Peyer's patch (tissue), 4 donors: ENCODE measurements around the gene COL3A1.

Experiments
- POLR2A ChIP-seq, 2 donors: fragments of 450-650 bp; IDR thresholded peaks; one replicate each; pipeline ENCODE4 v1.5.1; 2017; ENCODE audit warnings: antibody characterized with exemption in 2 of 2, mild to moderate bottlenecking in 2 of 2, moderate library complexity in 2 of 2
- TF ChIP-seq, protein P1 (sequence below), 6 experiments: fragments of 450-650 bp in 4 of 6; fragments of 200-600 bp in 2 of 6; sonication (generic) in 1 of 6; IDR thresholded peaks; one replicate each; pipeline ENCODE4 v1.5.1; 2017 to 2019; ENCODE audit warnings: antibody characterized with exemption in 6 of 6, mild to moderate bottlenecking in 3 of 6, moderate library complexity in 1 of 6

DNA sequence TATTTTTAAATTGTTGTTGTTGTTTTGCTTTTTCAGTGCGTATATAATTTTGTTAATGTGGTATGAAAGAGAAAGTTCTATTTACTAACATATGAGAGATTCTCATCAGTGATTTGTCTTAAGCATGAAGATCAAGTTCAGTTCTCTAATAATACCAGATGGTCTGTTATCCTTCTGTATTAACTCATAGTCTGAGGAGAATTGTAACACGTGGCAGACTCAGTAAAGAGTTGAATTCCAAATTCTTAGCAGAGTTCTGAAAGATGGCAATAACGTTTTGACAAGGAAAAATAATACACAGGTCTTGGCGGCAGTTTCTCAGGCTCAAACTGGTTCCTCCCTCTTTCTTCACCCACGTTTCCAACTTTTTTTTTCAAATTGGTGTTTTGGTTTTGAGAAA, 17.2 kb upstream of the COL3A1 start:
- TF ChIP-seq, protein P1, sequence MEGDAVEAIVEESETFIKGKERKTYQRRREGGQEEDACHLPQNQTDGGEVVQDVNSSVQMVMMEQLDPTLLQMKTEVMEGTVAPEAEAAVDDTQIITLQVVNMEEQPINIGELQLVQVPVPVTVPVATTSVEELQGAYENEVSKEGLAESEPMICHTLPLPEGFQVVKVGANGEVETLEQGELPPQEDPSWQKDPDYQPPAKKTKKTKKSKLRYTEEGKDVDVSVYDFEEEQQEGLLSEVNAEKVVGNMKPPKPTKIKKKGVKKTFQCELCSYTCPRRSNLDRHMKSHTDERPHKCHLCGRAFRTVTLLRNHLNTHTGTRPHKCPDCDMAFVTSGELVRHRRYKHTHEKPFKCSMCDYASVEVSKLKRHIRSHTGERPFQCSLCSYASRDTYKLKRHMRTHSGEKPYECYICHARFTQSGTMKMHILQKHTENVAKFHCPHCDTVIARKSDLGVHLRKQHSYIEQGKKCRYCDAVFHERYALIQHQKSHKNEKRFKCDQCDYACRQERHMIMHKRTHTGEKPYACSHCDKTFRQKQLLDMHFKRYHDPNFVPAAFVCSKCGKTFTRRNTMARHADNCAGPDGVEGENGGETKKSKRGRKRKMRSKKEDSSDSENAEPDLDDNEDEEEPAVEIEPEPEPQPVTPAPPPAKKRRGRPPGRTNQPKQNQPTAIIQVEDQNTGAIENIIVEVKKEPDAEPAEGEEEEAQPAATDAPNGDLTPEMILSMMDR (IDR thresholded peaks at IDR 0.05) = no peak
- no peak for TF ChIP-seq POLR2A (IDR thresholded peaks at IDR 0.05)
